B cell (primary cell): ENCODE measurements around the gene IRX5. TPM values are rescaled to one million over a fixed set of nuclear protein-coding genes. Genes with fewer than 3 reads are reported as not detected.

Source experiments
- ATAC-seq: fragments of 200-7000 bp; cut with Tn5 transposase; one replicate; pipeline ENCODE4 v1.10.0; 2021; ENCODE audit warnings: low read depth, mild to moderate bottlenecking, moderate number of reproducible peaks, moderate library complexity
- CTCF ChIA-PET: fragments of 350-600 bp; sonication (Branson Sonifier 250); formaldehyde crosslinking; loops from one replicate; lab custom pipeline; 2021; ENCODE audit warnings: antibody characterized with exemption, inconsistent platforms; lab: Charles Lee
- POLR2A ChIA-PET: fragments of 350-600 bp; sonication (Branson Sonifier 250); formaldehyde crosslinking; loops from one replicate; lab custom pipeline; 2021; ENCODE audit warnings: antibody characterized with exemption; lab: Charles Lee
- DNase-seq: peaks from one replicate; pipeline ENCODE4 v3.0.0; 2013
- H2AFZ ChIP-seq: 2 replicates; pipeline ENCODE4 v1.6.1; 2012; ENCODE audit warnings: mild to moderate bottlenecking, low read depth, low read length; ENCODE audit not compliant: insufficient read depth, poor library complexity, severe bottlenecking
- H3K27ac ChIP-seq, 2 donors: 1 replicate in 1 of 2; 2 replicates in 1 of 2; pipeline ENCODE4 v1.5.1; 2012 to 2013; ENCODE audit warnings: low read length in 2 of 2, mild to moderate bottlenecking in 2 of 2, moderate library complexity in 1 of 2
- H3K27me3 ChIP-seq, 4 experiments: fragments of 200-600 bp in 1 of 4; sonication (generic) in 1 of 4; replicated peaks in 1 of 4; 1 replicate in 2 of 4; 2 replicates in 2 of 4; pipeline versions ENCODE4 v1.6.1 to v1.7.0; 2013 to 2016; ENCODE audit warnings: low read length in 3 of 4, mild to moderate bottlenecking in 2 of 4, mixed read lengths in 1 of 4, moderate library complexity in 1 of 4; ENCODE audit not compliant: insufficient read depth in 4 of 4, control insufficient read depth in 3 of 4; ENCODE audit errors: control extremely low read depth in 1 of 4
- H3K36me3 ChIP-seq, 2 experiments: replicated peaks in 1 of 2; 1 replicate in 1 of 2; 2 replicates in 1 of 2; pipeline versions ENCODE4 v1.6.1 to v1.7.1; 2013; ENCODE audit warnings: low read length in 1 of 2; ENCODE audit not compliant: insufficient read depth in 2 of 2, control insufficient read depth in 1 of 2; ENCODE audit errors: control extremely low read depth in 1 of 2, extremely low read depth in 1 of 2
- H3K4me1 ChIP-seq, 2 donors: fragments of 200-600 bp in 1 of 2; sonication (generic) in 1 of 2; 1 replicate in 1 of 2; 2 replicates in 1 of 2; pipeline versions ENCODE4 v1.5.1 to v1.6.1; 2013 to 2017; ENCODE audit warnings: low read length in 2 of 2; ENCODE audit not compliant: control insufficient read depth in 2 of 2, insufficient read depth in 2 of 2
- H3K4me2 ChIP-seq: replicated peaks from 2 replicates; pipeline ENCODE3; 2012; ENCODE audit warnings: mild to moderate bottlenecking, low read depth, low read length; ENCODE audit not compliant: poor library complexity, severe bottlenecking
- H3K4me3 ChIP-seq, 5 experiments: fragments of 200-600 bp in 1 of 5; sonication (generic) in 1 of 5; 1 replicate in 3 of 5; 2 replicates in 2 of 5; pipeline versions ENCODE4 v1.5.1 to v1.7.0; 2011 to 2016; ENCODE audit warnings: low read length in 4 of 5, mild to moderate bottlenecking in 4 of 5, low read depth in 2 of 5, control low read depth in 1 of 5, moderate library complexity in 1 of 5; ENCODE audit not compliant: insufficient read depth in 1 of 5; ENCODE audit errors: control extremely low read depth in 1 of 5, extremely low read depth in 1 of 5
- H3K79me2 ChIP-seq: fragments of 200-600 bp; sonication (generic); one replicate; pipeline ENCODE4 v1.6.0; 2016; ENCODE audit warnings: low read length; ENCODE audit not compliant: control insufficient read depth, insufficient read depth
- H3K9ac ChIP-seq: fragments of 200-600 bp; sonication (generic); 2 replicates; pipeline ENCODE4 v1.6.1; 2017; ENCODE audit warnings: mild to moderate bottlenecking, low read length, moderate library complexity
- H3K9me3 ChIP-seq, 3 donors: one replicate each; pipeline versions ENCODE4 v1.6.1 to v1.7.1; 2013; ENCODE audit warnings: low read length in 2 of 3; ENCODE audit not compliant: control insufficient read depth in 2 of 3, insufficient read depth in 1 of 3; ENCODE audit errors: control extremely low read depth in 1 of 3
- H4K20me1 ChIP-seq: 2 replicates; pipeline ENCODE4 v1.6.0; 2012; ENCODE audit warnings: mild to moderate bottlenecking, low read length; ENCODE audit not compliant: insufficient read depth, control insufficient read depth, poor library complexity, severe bottlenecking
- H3K27ac Mint-ChIP-seq: one replicate; pipeline ENCODE4 v1.8.0; 2021; ENCODE audit warnings: mixed read lengths
- H3K27me3 Mint-ChIP-seq: one replicate; pipeline ENCODE4 v1.8.0; 2021; ENCODE audit warnings: mixed read lengths
- H3K4me1 Mint-ChIP-seq: one replicate; pipeline ENCODE4 v1.8.0; 2021; ENCODE audit warnings: mixed read lengths
- H3K4me3 Mint-ChIP-seq: one replicate; pipeline ENCODE4 v1.8.0; 2021; ENCODE audit warnings: mixed read lengths
- H3K9me3 Mint-ChIP-seq: one replicate; pipeline ENCODE4 v1.8.0; 2022; ENCODE audit warnings: mixed read lengths; ENCODE audit not compliant: insufficient read depth
- CTCF ChIP-seq: fragments of 200-600 bp; IDR thresholded peaks from one replicate; pipeline ENCODE4 v1.8.0; 2022; ENCODE audit warnings: antibody characterized with exemption, mild to moderate bottlenecking
- EZH2 ChIP-seq: IDR thresholded peaks from 2 replicates; pipeline ENCODE4 v1.6.1; 2012; ENCODE audit warnings: borderline replicate concordance, low read depth, mild to moderate bottlenecking, moderate library complexity, low read length; ENCODE audit not compliant: insufficient read depth, poor library complexity, severe bottlenecking
- WGBS: methylation state at CpG from one replicate; pipeline ENCODE4 v1.1.5; 2013; ENCODE audit warnings: missing lambda C conversion rate; ENCODE audit not compliant: insufficient coverage; 5-methylcytosine and 5-hydroxymethylcytosine counted together
- intact Hi-C: fragments of 100-400 bp; cut with micrococcal nuclease; formaldehyde crosslinking; loops from one replicate; pipeline ENCODE4 v1.10.0; 2022
- polyA plus RNA-seq: library from polyadenylated mRNA; depleted of rRNA; stranded (reverse); fragments of >200 nt; gene quantifications from 2 replicates; pipeline ENCODE4 v1.2.3, GENCODE V29; 2012
- total RNA-seq, 2 donors: library from RNA; stranded (reverse); fragments of 120-200 nt in 1 of 2; gene quantifications; 1 replicate in 1 of 2; 2 replicates in 1 of 2; pipeline versions ENCODE4 v1.2.3 to v1.2.4, GENCODE V29; 2013 to 2022

IRX5 gene
- total and polyA plus RNA-seq, 2 donors (not counting 1 experiment from before 2014, with no cell fraction given): not detected

- CTCF ChIA-PET: no interaction called here
- no peak for TF ChIP-seq EZH2
- TF ChIP-seq CTCF: no peak
Observed at GRCh38 chr16:54938212-54939028, 7.8 kb downstream of the IRX5 start.

GRCh38 chr16:54939029-54939346, 8.3 kb downstream of the IRX5 start:
- no peak overlapping the region for H3K4me3 ChIP-seq
- WGBS: 15% methylated on average over 7 of the region's 14 CpGs
- peaks cover 9% of the 10 kb centered on the region for H3K4me1 Mint-ChIP-seq

More at GRCh38 chr16:54938212-54939028, 7.8 kb downstream of the IRX5 start:
- 8% methylated on average over 56 of the region's 59 CpGs for WGBS
- no peaks in the 10 kb centered on the region for H3K79me2 ChIP-seq
- ATAC-seq (no peak), DNase-seq (peak; percentile 31)
- H3K4me1 Mint-ChIP-seq: peaks cover 11% of the 10 kb centered on the region
- H3K27ac Mint-ChIP-seq: no peak overlapping the region
- peaks cover 29 to 42% of the 10 kb centered on the region in 2 donors for H3K4me1 ChIP-seq
- no peak overlapping the region for H3K9ac ChIP-seq
- no peaks in the 10 kb centered on the region for H4K20me1 ChIP-seq
- H3K4me3 ChIP-seq: no peak overlapping the region
- intact Hi-C loops: no loop called here
- POLR2A ChIA-PET: no interaction called here
- H3K27ac ChIP-seq: no peak overlapping the region
- H3K4me2 ChIP-seq: peak overlapping the region; percentile 49
- H3K27me3 Mint-ChIP-seq: peaks cover 63% of the 10 kb centered on the region
- no peaks in the 10 kb centered on the region for H3K36me3 ChIP-seq
- peaks cover 0 to 66% (median 15%) of the 10 kb centered on the region in 3 donors for H3K9me3 ChIP-seq
- no peaks in the 10 kb centered on the region for H3K9me3 Mint-ChIP-seq
- no peak overlapping the region for H2AFZ ChIP-seq
- peak overlapping the region; percentile 32 for H3K4me3 Mint-ChIP-seq
- H3K27me3 ChIP-seq: peaks cover 0 to 81% (median 63%) of the 10 kb centered on the region in 4 experiments

More at GRCh38 chr16:54939029-54939346, 8.3 kb downstream of the IRX5 start:
- ChIA-PET CTCF (no interaction called here), POLR2A (no interaction called here)
- no peak for ATAC-seq
- no peak overlapping the region for H3K4me2 ChIP-seq
- H3K36me3 ChIP-seq: no peaks in the 10 kb centered on the region
- peaks cover 29 to 39% of the 10 kb centered on the region in 2 donors for H3K4me1 ChIP-seq
- Mint-ChIP-seq H3K27ac (no peak overlapping the region), H3K4me3 (no peak overlapping the region), H3K9me3 (no peaks in the 10 kb centered on the region), H3K27me3 (peaks cover 64% of the 10 kb centered on the region)
- intact Hi-C loops: no loop called here
- no peaks in the 10 kb centered on the region for H4K20me1 ChIP-seq
- TF ChIP-seq EZH2 (no peak), CTCF (no peak)
- no peak for DNase-seq
- peaks cover 0 to 77% (median 61%) of the 10 kb centered on the region in 4 experiments for H3K27me3 ChIP-seq
- no peak overlapping the region for H3K27ac ChIP-seq
- H3K79me2 ChIP-seq: no peaks in the 10 kb centered on the region
- H2AFZ ChIP-seq: no peak overlapping the region
- no peak overlapping the region for H3K9ac ChIP-seq
- H3K9me3 ChIP-seq: peaks cover 0 to 62% (median 15%) of the 10 kb centered on the region in 3 donors
